Trophoblast cell (in vitro differentiated cells and primary cell): Measurements from ENCODE around the gene ARHGEF37.
A peak's percentile ranks its signal among the peaks of the same experiment; 100 is the strongest.
"Not testable (repeated sequence)": the region's sequence is repeated elsewhere in the genome, so short reads cannot be mapped to it uniquely, and the experiment has no call there.

Experiments
- DNase-seq, 2 donors: peaks; one replicate each; pipeline ENCODE4 v3.0.0-alpha.2; 2016
- H2AFZ ChIP-seq: 2 replicates; pipeline ENCODE4 v1.6.1; 2013; ENCODE audit warnings: low read length, moderate library complexity, mild to moderate bottlenecking; ENCODE audit not compliant: insufficient read depth, poor library complexity
- H2AK5ac ChIP-seq: 2 replicates; pipeline ENCODE4 v1.6.1; 2013; ENCODE audit warnings: mild to moderate bottlenecking, low read length
- H2BK120ac ChIP-seq: 2 replicates; pipeline ENCODE4 v1.6.1; 2013; ENCODE audit warnings: low read length, mild to moderate bottlenecking, moderate library complexity; ENCODE audit not compliant: insufficient read depth, poor library complexity
- H2BK12ac ChIP-seq: 2 replicates; pipeline ENCODE4 v1.6.1; 2013; ENCODE audit warnings: mild to moderate bottlenecking, low read length, moderate library complexity
- H2BK5ac ChIP-seq: 2 replicates; pipeline ENCODE4 v1.6.1; 2013; ENCODE audit warnings: low read length, low read depth, moderate library complexity, mild to moderate bottlenecking; ENCODE audit not compliant: poor library complexity
- H3K14ac ChIP-seq: 2 replicates; pipeline ENCODE4 v1.6.1; 2013; ENCODE audit warnings: mild to moderate bottlenecking, low read length
- H3K18ac ChIP-seq: 2 replicates; pipeline ENCODE4 v1.6.1; 2013; ENCODE audit warnings: mild to moderate bottlenecking, low read length
- H3K23ac ChIP-seq: 2 replicates; pipeline ENCODE4 v1.6.1; 2013; ENCODE audit warnings: low read length
- H3K27ac ChIP-seq: 2 replicates; pipeline ENCODE4 v1.5.1; 2013; ENCODE audit warnings: low read depth, mild to moderate bottlenecking, inconsistent platforms, low read length, moderate library complexity
- H3K27me3 ChIP-seq: 2 replicates; pipeline ENCODE4 v1.6.1; 2013; ENCODE audit warnings: inconsistent platforms, mild to moderate bottlenecking, low read length, moderate library complexity; ENCODE audit not compliant: insufficient read depth
- H3K36me3 ChIP-seq, 2 experiments: 1 replicate in 1 of 2; 2 replicates in 1 of 2; pipeline ENCODE4 v1.6.1; 2013; ENCODE audit warnings: low read length in 2 of 2, mild to moderate bottlenecking in 2 of 2, moderate library complexity in 1 of 2; ENCODE audit not compliant: insufficient read depth in 2 of 2, control insufficient read depth in 1 of 2
- H3K4ac ChIP-seq: 2 replicates; pipeline ENCODE4 v1.6.1; 2013; ENCODE audit warnings: low read depth, mild to moderate bottlenecking, low read length, moderate library complexity
- H3K4me1 ChIP-seq, 2 experiments: 1 replicate in 1 of 2; 2 replicates in 1 of 2; pipeline ENCODE4 v1.6.1; 2013; ENCODE audit warnings: low read length in 2 of 2, mild to moderate bottlenecking in 2 of 2, moderate library complexity in 1 of 2; ENCODE audit not compliant: insufficient read depth in 2 of 2, control insufficient read depth in 1 of 2
- H3K4me2 ChIP-seq: 2 replicates; pipeline ENCODE4 v1.6.1; 2013; ENCODE audit warnings: inconsistent platforms, mild to moderate bottlenecking, low read length, moderate library complexity
- H3K4me3 ChIP-seq: 2 replicates; pipeline ENCODE4 v1.5.1; 2013; ENCODE audit warnings: mild to moderate bottlenecking, low read depth, low read length, inconsistent platforms
- H3K79me1 ChIP-seq: one replicate; pipeline ENCODE4 v1.6.1; 2013; ENCODE audit warnings: low read length
- H3K79me2 ChIP-seq: 2 replicates; pipeline ENCODE4 v1.6.1; 2013; ENCODE audit warnings: low read length, mild to moderate bottlenecking; ENCODE audit not compliant: control insufficient read depth, insufficient read depth, poor library complexity
- H3K9ac ChIP-seq: 2 replicates; pipeline ENCODE4 v1.6.1; 2013; ENCODE audit warnings: mild to moderate bottlenecking, low read length
- H3K9me3 ChIP-seq: 2 replicates; pipeline ENCODE4 v1.6.1; 2013; ENCODE audit warnings: low read depth, mild to moderate bottlenecking, control low read depth, inconsistent platforms, low read length; ENCODE audit not compliant: insufficient read depth
- H4K12ac ChIP-seq: 2 replicates; pipeline ENCODE4 v1.6.1; 2013; ENCODE audit warnings: low read depth, mild to moderate bottlenecking, low read length, moderate library complexity
- H4K8ac ChIP-seq: 2 replicates; pipeline ENCODE4 v1.6.1; 2013; ENCODE audit warnings: low read depth, mild to moderate bottlenecking, low read length, moderate library complexity
- H4K91ac ChIP-seq: one replicate; pipeline ENCODE4 v1.6.1; 2013; ENCODE audit warnings: low read depth, mild to moderate bottlenecking, low read length, moderate library complexity
- WGBS: extraction: QIAGEN DNeasy Blood & Tissue Kit; methylation state at CpG from one replicate; pipeline ENCODE4 v1.1.7; 2013; ENCODE audit warnings: missing lambda C conversion rate; ENCODE audit not compliant: insufficient read length, insufficient coverage; ENCODE audit errors: extremely low coverage; 5-methylcytosine and 5-hydroxymethylcytosine counted together

Gene ARHGEF37

GRCh38 chr5:149646564-149646963 lies 65.3 kb downstream of the ARHGEF37 start:
- no peaks in the 10 kb centered on the region for H3K27me3 ChIP-seq
- H3K79me1 ChIP-seq = no peaks in the 10 kb centered on the region
- no peak overlapping the region for H2AFZ ChIP-seq
- no peak overlapping the region for H2BK5ac ChIP-seq
- no peak overlapping the region for H4K91ac ChIP-seq
- peaks cover 5% of the 10 kb centered on the region for H3K9me3 ChIP-seq
- no peak overlapping the region for H3K14ac ChIP-seq
- H3K4me1 ChIP-seq = no peaks in the 10 kb centered on the region
- H3K4me2 ChIP-seq = no peak overlapping the region
- no peak overlapping the region for H3K23ac ChIP-seq
- no peak overlapping the region for H3K4ac ChIP-seq
- H3K18ac ChIP-seq = no peak overlapping the region
- no peaks in the 10 kb centered on the region for H3K79me2 ChIP-seq
- H4K12ac ChIP-seq = no peak overlapping the region
- peak; percentile 85 to 89 for DNase-seq
- no peak overlapping the region for H2BK120ac ChIP-seq
- H4K8ac ChIP-seq = no peak overlapping the region
- no peak overlapping the region for H2AK5ac ChIP-seq
- H2BK12ac ChIP-seq = no peak overlapping the region
- no peak overlapping the region for H3K9ac ChIP-seq
- no CpG with 5 or more reads among the region's 9 CpGs for WGBS
- no peaks in the 10 kb centered on the region for H3K36me3 ChIP-seq
- no peak overlapping the region for H3K27ac ChIP-seq
- no peak overlapping the region for H3K4me3 ChIP-seq

- no peak overlapping the region for H3K4ac ChIP-seq
- H4K91ac ChIP-seq = no peak overlapping the region
- no peak overlapping the region for H2BK5ac ChIP-seq
- no peak overlapping the region for H3K4me2 ChIP-seq
- H4K8ac ChIP-seq = no peak overlapping the region
- no peak overlapping the region for H3K4me3 ChIP-seq
- no peaks in the 10 kb centered on the region for H3K79me1 ChIP-seq
- no peak overlapping the region for H3K23ac ChIP-seq
- H3K27me3 ChIP-seq = no peaks in the 10 kb centered on the region
- H2BK120ac ChIP-seq = no peak overlapping the region
- no peaks in the 10 kb centered on the region for H3K36me3 ChIP-seq
- H3K14ac ChIP-seq = no peak overlapping the region
- DNase-seq = no peak
- WGBS = no CpG with 5 or more reads among the region's 3 CpGs
- H3K9ac ChIP-seq = no peak overlapping the region
- H3K9me3 ChIP-seq = peaks cover 5% of the 10 kb centered on the region
- H4K12ac ChIP-seq = no peak overlapping the region
- no peaks in the 10 kb centered on the region for H3K79me2 ChIP-seq
- H2AK5ac ChIP-seq = no peak overlapping the region
- no peak overlapping the region for H2AFZ ChIP-seq
- no peak overlapping the region for H2BK12ac ChIP-seq
- H3K4me1 ChIP-seq = no peaks in the 10 kb centered on the region
- H3K27ac ChIP-seq = no peak overlapping the region
- no peak overlapping the region for H3K18ac ChIP-seq
Measured at GRCh38 chr5:149647334-149647733, 66.0 kb downstream of the ARHGEF37 start.

- H3K4me3 ChIP-seq, H2BK120ac ChIP-seq, H3K23ac ChIP-seq, H4K8ac ChIP-seq, H3K9ac ChIP-seq, H3K4me1 ChIP-seq, H2AK5ac ChIP-seq, H4K12ac ChIP-seq, H3K27ac ChIP-seq, H2AFZ ChIP-seq, H2BK12ac ChIP-seq, H3K4me2 ChIP-seq, H3K27me3 ChIP-seq, H3K79me1 ChIP-seq, H2BK5ac ChIP-seq, H3K14ac ChIP-seq, H3K9me3 ChIP-seq, H3K79me2 ChIP-seq, H3K18ac ChIP-seq, H3K36me3 ChIP-seq, H3K4ac ChIP-seq, DNase-seq, H4K91ac ChIP-seq: not testable (repeated sequence)
- no CpG with 5 or more reads among the region's 6 CpGs for WGBS
Measured at GRCh38 chr5:149648464-149649393, 67.4 kb downstream of the ARHGEF37 start.

- H2BK120ac ChIP-seq, H3K4ac ChIP-seq, H3K79me1 ChIP-seq, H3K23ac ChIP-seq, H3K36me3 ChIP-seq, H2BK5ac ChIP-seq, H4K12ac ChIP-seq, H3K79me2 ChIP-seq, H4K91ac ChIP-seq, H3K9ac ChIP-seq, H2AK5ac ChIP-seq, H2AFZ ChIP-seq, H3K4me1 ChIP-seq, H3K27ac ChIP-seq, H3K18ac ChIP-seq, H3K9me3 ChIP-seq, H3K4me3 ChIP-seq, DNase-seq, H4K8ac ChIP-seq, H3K14ac ChIP-seq, H2BK12ac ChIP-seq, H3K27me3 ChIP-seq, H3K4me2 ChIP-seq: not testable (repeated sequence)
- no CpG with 5 or more reads among the region's 1 CpG for WGBS
Measured at GRCh38 chr5:149649730-149650129, 68.4 kb downstream of the ARHGEF37 start.
